Left ventricle myocardium inferior (tissue), 1 donor: ENCODE data around the gene CGREF1. TPM values are rescaled to one million over a fixed set of nuclear protein-coding genes. Genes with fewer than 3 reads are reported as not detected.

Experiments used
- DNase-seq: peaks from one replicate; pipeline ENCODE4 v3.0.0-alpha.2; 2020
- H3K27ac ChIP-seq: fragments of 200-600 bp; replicated peaks from 2 replicates; pipeline ENCODE4 v1.8.0; 2021
- H3K27me3 ChIP-seq: fragments of 200-600 bp; 2 replicates; pipeline ENCODE4 v1.8.0; 2021; ENCODE audit warnings: low read depth
- H3K36me3 ChIP-seq: fragments of 200-600 bp; 2 replicates; pipeline ENCODE4 v1.8.0; 2021
- H3K4me1 ChIP-seq: fragments of 200-600 bp; 2 replicates; pipeline ENCODE4 v1.8.0; 2021
- H3K4me3 ChIP-seq: fragments of 200-600 bp; 2 replicates; pipeline ENCODE4 v1.8.0; 2021; ENCODE audit warnings: mild to moderate bottlenecking, moderate library complexity
- H3K9me3 ChIP-seq: fragments of 200-600 bp; replicated peaks from 2 replicates; pipeline ENCODE4 v1.8.0; 2021
- CTCF ChIP-seq: fragments of 200-600 bp; IDR thresholded peaks from 2 replicates; pipeline ENCODE4 v1.8.0; 2021; ENCODE audit warnings: antibody characterized with exemption, mild to moderate bottlenecking, borderline replicate concordance
- intact Hi-C: fragments of 100-400 bp; cut with micrococcal nuclease; formaldehyde crosslinking; loops from one replicate; pipeline ENCODE4 v1.11.0; 2022
- total RNA-seq: library from RNA; stranded (reverse); fragmentation: NEBNext Ultra II Directional; extraction: Animal tissue kit (Norgen Biotek cat#: 25700); gene quantifications from one replicate; pipeline ENCODE4 v1.2.1, GENCODE V29; 2021
- donor health status: DM: no; HTN: yes; CAD: no; lungs with severe emphysema.

The CGREF1 gene
- total RNA-seq, 1 donor from 2014 or later = 0.80 TPM

GRCh38 chr2:27094353-27094984 is 24.5 kb downstream of the CGREF1 start:
- Histone ChIP-seq H3K27me3 (no peaks in the 10 kb centered on the region), H3K4me1 (peaks cover 12% of the 10 kb centered on the region), H3K27ac (no peak overlapping the region), H3K4me3 (no peak overlapping the region), H3K36me3 (peaks cover 3% of the 10 kb centered on the region), H3K9me3 (no peaks in the 10 kb centered on the region)
- intact Hi-C loops = loop anchor here (10.0 kb wide), 2 partner anchors 120 to 200 kb away; partner anchors contain the start of genes ATRAID, CAD and SLC5A6
- no peak for DNase-seq
- TF ChIP-seq CTCF = no peak

- DNase-seq = no peak
- H3K27ac ChIP-seq = no peak overlapping the region
- H3K27me3 ChIP-seq = no peaks in the 10 kb centered on the region
- no peak overlapping the region for H3K4me3 ChIP-seq
- TF ChIP-seq CTCF = no peak
- no peaks in the 10 kb centered on the region for H3K36me3 ChIP-seq
- intact Hi-C loops = loop anchor here (10.0 kb wide), 2 partner anchors 121 to 201 kb away; partner anchors contain the start of genes ATRAID, CAD and SLC5A6
- no peaks in the 10 kb centered on the region for H3K9me3 ChIP-seq
- peaks cover 12% of the 10 kb centered on the region for H3K4me1 ChIP-seq
Measured at GRCh38 chr2:27093430-27094352, 25.2 kb downstream of the CGREF1 start.

- intact Hi-C loops = loop anchor here (10.0 kb wide), 2 partner anchors 122 to 202 kb away; partner anchors contain the start of genes ATRAID, CAD and SLC5A6
- no peak for TF ChIP-seq CTCF
- Histone ChIP-seq H3K36me3 (no peaks in the 10 kb centered on the region), H3K4me3 (no peak overlapping the region), H3K27ac (no peak overlapping the region), H3K9me3 (no peaks in the 10 kb centered on the region), H3K27me3 (no peaks in the 10 kb centered on the region), H3K4me1 (peaks cover 12% of the 10 kb centered on the region)
- DNase-seq = no peak
Measured at GRCh38 chr2:27092696-27093429, 26.1 kb downstream of the CGREF1 start.

GRCh38 chr2:27091746-27092695 is 26.9 kb downstream of the CGREF1 start:
- Histone ChIP-seq H3K36me3 (no peaks in the 10 kb centered on the region), H3K27me3 (no peaks in the 10 kb centered on the region), H3K4me1 (peaks cover 20% of the 10 kb centered on the region), H3K9me3 (no peaks in the 10 kb centered on the region), H3K4me3 (no peak overlapping the region), H3K27ac (no peak overlapping the region)
- no peak for TF ChIP-seq CTCF
- no peak for DNase-seq
- intact Hi-C loops = loop anchor here (10.0 kb wide), 2 partner anchors 123 to 203 kb away; partner anchors contain the start of genes ATRAID, CAD and SLC5A6
